Endothelial cell of umbilical vein (primary cell): ENCODE results near the gene KRT84.

Source experiments
- CTCF ChIP-seq, 2 donors: IDR thresholded peaks; 1 replicate in 1 of 2; 2 replicates in 1 of 2; pipeline ENCODE4 v1.5.1; 2011; ENCODE audit warnings: low read length in 2 of 2, mild to moderate bottlenecking in 2 of 2, moderate library complexity in 2 of 2, control low read depth in 1 of 2, inconsistent platforms in 1 of 2, low read depth in 1 of 2; ENCODE audit not compliant: insufficient read depth in 1 of 2; ENCODE audit errors: extremely low read depth in 1 of 2
- EZH2 ChIP-seq: IDR thresholded peaks from 2 replicates; pipeline ENCODE4 v1.6.1; 2012; ENCODE audit warnings: borderline replicate concordance, low read depth, mild to moderate bottlenecking, moderate library complexity, low read length, inconsistent platforms; ENCODE audit not compliant: severe bottlenecking
- JUN ChIP-seq: IDR thresholded peaks from 2 replicates; pipeline ENCODE4 v1.6.1; 2011; ENCODE audit warnings: borderline replicate concordance, low read depth; ENCODE audit not compliant: insufficient read length, insufficient read depth
- POLR2A ChIP-seq: IDR thresholded peaks from 2 replicates; pipeline ENCODE4 v1.6.1; 2012; ENCODE audit warnings: low read depth, mild to moderate bottlenecking, control low read depth, low read length

- TF ChIP-seq JUN = no peak
- no peak for TF ChIP-seq EZH2
- TF ChIP-seq POLR2A = no peak
- TF ChIP-seq CTCF (IDR thresholded peaks at IDR 0.05; ENCODE audit: extremely low read depth in 1 of 2, insufficient read depth in 1 of 2, low read depth in 1 of 2, low read length in 2 of 2) = no peak
Measured at GRCh38 chr12:52370926-52371608, 14.4 kb downstream of the KRT84 start.
